Adipocyte (in vitro differentiated cells): ENCODE results near the gene MAPK8.

Experiments used
- DNase-seq: peaks from one replicate; pipeline ENCODE4 v3.0.0-alpha.2; 2015; ENCODE audit warnings: low read depth
- H3K27me3 ChIP-seq: replicated peaks from 2 replicates; pipeline ENCODE4 v1.7.0; 2013; ENCODE audit warnings: mild to moderate bottlenecking, low read length, moderate library complexity; ENCODE audit not compliant: control insufficient read depth, insufficient read depth
- H3K36me3 ChIP-seq: 2 replicates; pipeline ENCODE4 v1.7.0; 2013; ENCODE audit warnings: low read length, mild to moderate bottlenecking, moderate library complexity; ENCODE audit not compliant: control insufficient read depth, insufficient read depth, severe bottlenecking
- H3K4me1 ChIP-seq: 2 replicates; pipeline ENCODE4 v1.7.0; 2013; ENCODE audit warnings: mild to moderate bottlenecking, low read length, moderate library complexity; ENCODE audit not compliant: control insufficient read depth, insufficient read depth
- H3K4me3 ChIP-seq: 2 replicates; pipeline ENCODE4 v1.7.0; 2013; ENCODE audit warnings: mild to moderate bottlenecking, low read length, moderate library complexity
- H3K9ac ChIP-seq: 2 replicates; pipeline ENCODE4 v1.7.0; 2013; ENCODE audit warnings: mild to moderate bottlenecking, low read length, moderate library complexity
- H3K9me3 ChIP-seq: 2 replicates; pipeline ENCODE4 v1.7.0; 2013; ENCODE audit warnings: mild to moderate bottlenecking, low read length, moderate library complexity; ENCODE audit not compliant: control insufficient read depth

The MAPK8 gene

GRCh38 chr10:48282829-48283228 is 23.6 kb upstream of the MAPK8 start:
- H3K9me3 ChIP-seq, result peaks cover 12% of the 10 kb centered on the region
- peaks cover 7% of the 10 kb centered on the region for H3K4me1 ChIP-seq
- H3K27me3 ChIP-seq, result peaks cover 23% of the 10 kb centered on the region
- no peak overlapping the region for H3K9ac ChIP-seq
- no peaks in the 10 kb centered on the region for H3K36me3 ChIP-seq
- no peak for DNase-seq
- H3K4me3 ChIP-seq, result no peak overlapping the region

- DNase-seq, result no peak
Measured at GRCh38 chr10:48284002-48284546, 22.4 kb upstream of the MAPK8 start.

GRCh38 chr10:48284811-48285210 is 21.7 kb upstream of the MAPK8 start:
- H3K9me3 ChIP-seq, result peaks cover 8% of the 10 kb centered on the region
- H3K9ac ChIP-seq, result no peak overlapping the region
- DNase-seq, result no peak
- H3K4me3 ChIP-seq, result no peak overlapping the region
- no peaks in the 10 kb centered on the region for H3K36me3 ChIP-seq
- H3K27me3 ChIP-seq, result peaks cover 23% of the 10 kb centered on the region
- H3K4me1 ChIP-seq, result peaks cover 13% of the 10 kb centered on the region

More at GRCh38 chr10:48284002-48284546, 22.4 kb upstream of the MAPK8 start:
- H3K36me3 ChIP-seq, result no peaks in the 10 kb centered on the region
- no peak overlapping the region for H3K4me3 ChIP-seq
- peaks cover 8% of the 10 kb centered on the region for H3K9me3 ChIP-seq
- H3K27me3 ChIP-seq, result peaks cover 23% of the 10 kb centered on the region
- no peak overlapping the region for H3K9ac ChIP-seq
- H3K4me1 ChIP-seq, result peaks cover 13% of the 10 kb centered on the region

DNA sequence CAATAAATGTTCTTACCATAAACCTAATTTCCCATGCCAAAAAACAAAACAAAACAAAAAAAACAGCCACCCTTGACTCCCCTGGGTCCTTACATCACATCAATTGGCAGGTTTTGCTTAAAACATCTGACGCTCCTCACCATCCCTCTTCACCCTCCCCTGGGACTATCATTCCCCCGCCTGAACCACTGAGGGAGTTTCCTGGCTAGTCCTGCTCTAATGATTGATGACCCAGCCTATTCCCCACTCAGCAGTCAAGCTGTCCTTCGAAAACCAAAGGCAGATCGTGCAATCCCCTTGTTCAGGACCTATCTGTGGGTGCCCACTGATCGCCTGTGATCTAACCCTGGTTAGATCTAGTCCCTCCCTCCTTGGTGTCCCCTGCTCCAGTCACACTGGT is 20.8 kb upstream of the MAPK8 start:
- Histone ChIP-seq H3K27me3 (peaks cover 23% of the 10 kb centered on the region), H3K36me3 (no peaks in the 10 kb centered on the region), H3K4me1 (peaks cover 13% of the 10 kb centered on the region), H3K9me3 (peaks cover 8% of the 10 kb centered on the region), H3K9ac (no peak overlapping the region), H3K4me3 (no peak overlapping the region)
- DNase-seq, result no peak

DNA sequence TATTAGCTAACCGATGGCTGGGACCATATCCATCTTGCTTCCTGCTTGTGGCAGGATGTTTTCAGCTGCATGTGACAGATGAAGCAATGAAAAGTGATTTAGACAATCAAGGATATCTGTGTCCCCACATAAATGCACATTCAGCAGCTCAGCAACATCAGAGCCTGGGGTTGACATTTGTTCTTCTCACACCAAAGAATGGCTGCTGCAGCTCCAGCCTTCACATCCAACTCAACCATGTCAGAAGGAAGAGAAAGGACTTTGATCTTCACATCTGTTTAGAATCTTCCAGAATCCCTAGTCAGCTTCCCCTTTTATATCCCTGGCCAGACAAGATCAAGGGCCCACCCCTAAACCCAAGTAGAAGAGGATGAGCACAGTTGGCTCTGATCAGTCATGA is 20.1 kb upstream of the MAPK8 start:
- Histone ChIP-seq H3K4me1 (peaks cover 13% of the 10 kb centered on the region), H3K4me3 (no peak overlapping the region), H3K27me3 (peaks cover 23% of the 10 kb centered on the region), H3K36me3 (no peaks in the 10 kb centered on the region), H3K9ac (no peak overlapping the region), H3K9me3 (peaks cover 8% of the 10 kb centered on the region)
- DNase-seq, result no peak

GRCh38 chr10:48287417-48288391 is 18.8 kb upstream of the MAPK8 start:
- H3K9me3 ChIP-seq, result peaks cover 8% of the 10 kb centered on the region

GRCh38 chr10:48288661-48289060 is 17.8 kb upstream of the MAPK8 start:
- H3K27me3 ChIP-seq, result peaks cover 23% of the 10 kb centered on the region
- no peak overlapping the region for H3K4me3 ChIP-seq
- no peak for DNase-seq
- peaks cover 13% of the 10 kb centered on the region for H3K4me1 ChIP-seq
- H3K36me3 ChIP-seq, result no peaks in the 10 kb centered on the region
- peaks cover 6% of the 10 kb centered on the region for H3K9me3 ChIP-seq
- H3K9ac ChIP-seq, result no peak overlapping the region

More at GRCh38 chr10:48287417-48288391, 18.8 kb upstream of the MAPK8 start:
- no peak for DNase-seq
- Histone ChIP-seq H3K4me3 (no peak overlapping the region), H3K9ac (no peak overlapping the region), H3K4me1 (peaks cover 13% of the 10 kb centered on the region), H3K36me3 (no peaks in the 10 kb centered on the region), H3K27me3 (peaks cover 23% of the 10 kb centered on the region)

- Histone ChIP-seq H3K9me3 (no peaks in the 10 kb centered on the region), H3K4me1 (peaks cover 13% of the 10 kb centered on the region), H3K27me3 (peaks cover 14% of the 10 kb centered on the region), H3K36me3 (no peaks in the 10 kb centered on the region), H3K9ac (no peak overlapping the region), H3K4me3 (no peak overlapping the region)
- DNase-seq, result peak; percentile 73
Measured at GRCh38 chr10:48289501-48290238, 16.8 kb upstream of the MAPK8 start.

DNA sequence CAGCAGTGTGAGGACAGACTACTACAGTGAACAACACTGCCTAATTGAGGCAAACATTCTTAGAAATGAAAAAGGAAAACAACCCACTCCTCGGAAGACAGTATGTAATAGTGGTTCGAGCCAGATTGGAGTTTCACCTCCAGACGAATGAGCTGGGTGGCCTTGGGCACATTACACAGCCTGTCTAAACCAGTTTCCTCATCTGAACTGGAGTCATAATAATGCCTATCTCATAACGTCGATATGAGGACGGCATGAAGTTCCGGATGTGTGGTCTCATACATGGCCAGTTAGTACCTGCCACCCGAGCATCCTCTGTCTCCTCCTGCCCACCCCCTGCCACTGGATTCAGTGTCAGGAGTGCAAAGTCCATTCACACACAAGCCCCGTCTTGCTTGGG is 16.2 kb upstream of the MAPK8 start:
- Histone ChIP-seq H3K27me3 (peaks cover 8% of the 10 kb centered on the region), H3K9ac (no peak overlapping the region), H3K4me1 (peaks cover 13% of the 10 kb centered on the region), H3K9me3 (no peaks in the 10 kb centered on the region), H3K4me3 (no peak overlapping the region), H3K36me3 (no peaks in the 10 kb centered on the region)
- DNase-seq, result no peak

DNA sequence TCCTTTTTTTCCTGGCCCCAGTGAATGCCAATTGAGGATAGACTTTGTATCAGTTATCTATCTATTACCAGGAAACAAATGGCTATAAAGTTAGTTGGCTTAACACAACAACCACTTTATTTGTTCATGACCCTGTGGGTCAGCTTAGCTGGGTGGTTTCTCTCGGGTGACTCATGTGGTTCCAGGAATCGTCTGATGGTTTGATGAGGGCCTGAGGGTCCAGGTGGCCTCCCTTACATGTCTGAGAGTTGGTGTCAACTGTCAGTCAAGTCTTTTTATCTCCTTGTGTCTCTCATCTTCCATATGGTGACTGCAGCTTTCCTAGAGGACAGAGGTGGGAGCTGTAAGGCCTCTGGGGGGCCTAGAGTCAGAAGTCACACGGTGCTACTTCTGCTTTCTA is 15.3 kb upstream of the MAPK8 start:
- H3K27me3 ChIP-seq, result no peaks in the 10 kb centered on the region
- DNase-seq, result no peak

GRCh38 chr10:48292616-48293015 is 13.9 kb upstream of the MAPK8 start:
- H3K9ac ChIP-seq, result no peak overlapping the region
- no peak for DNase-seq
- H3K9me3 ChIP-seq, result no peaks in the 10 kb centered on the region
- H3K4me3 ChIP-seq, result no peak overlapping the region
- no peaks in the 10 kb centered on the region for H3K27me3 ChIP-seq
- H3K4me1 ChIP-seq, result peaks cover 12% of the 10 kb centered on the region
- no peaks in the 10 kb centered on the region for H3K36me3 ChIP-seq

More for the DNA sequence above, 15.3 kb upstream of the MAPK8 start:
- H3K4me1 ChIP-seq, result peaks cover 12% of the 10 kb centered on the region
- H3K4me3 ChIP-seq, result no peak overlapping the region
- H3K9me3 ChIP-seq, result no peaks in the 10 kb centered on the region
- H3K36me3 ChIP-seq, result no peaks in the 10 kb centered on the region
- no peak overlapping the region for H3K9ac ChIP-seq
